GM12875 (cell line): Measurements from ENCODE around the gene ZNF74.
A peak's percentile ranks its signal among the peaks of the same experiment; 100 is the strongest.
"Not testable (repeated sequence)": the region's sequence is repeated elsewhere in the genome, so short reads cannot be mapped to it uniquely, and the experiment has no call there.

Source experiments
- H3K4me3 ChIP-seq: one replicate; pipeline ENCODE4 v1.5.1; 2011; ENCODE audit warnings: low read depth, low read length, control low read depth
- CTCF ChIP-seq: IDR thresholded peaks from 2 replicates; pipeline ENCODE4 v1.5.1; 2011; ENCODE audit warnings: low read depth, mild to moderate bottlenecking, control low read depth, inconsistent platforms, low read length, moderate library complexity, borderline replicate concordance; ENCODE audit not compliant: insufficient read depth

Gene ZNF74

GRCh38 chr22:20450551-20450906 is 56.6 kb downstream of the ZNF74 start:
- no peak overlapping the region for H3K4me3 ChIP-seq
- TF ChIP-seq CTCF = no peak

DNA sequence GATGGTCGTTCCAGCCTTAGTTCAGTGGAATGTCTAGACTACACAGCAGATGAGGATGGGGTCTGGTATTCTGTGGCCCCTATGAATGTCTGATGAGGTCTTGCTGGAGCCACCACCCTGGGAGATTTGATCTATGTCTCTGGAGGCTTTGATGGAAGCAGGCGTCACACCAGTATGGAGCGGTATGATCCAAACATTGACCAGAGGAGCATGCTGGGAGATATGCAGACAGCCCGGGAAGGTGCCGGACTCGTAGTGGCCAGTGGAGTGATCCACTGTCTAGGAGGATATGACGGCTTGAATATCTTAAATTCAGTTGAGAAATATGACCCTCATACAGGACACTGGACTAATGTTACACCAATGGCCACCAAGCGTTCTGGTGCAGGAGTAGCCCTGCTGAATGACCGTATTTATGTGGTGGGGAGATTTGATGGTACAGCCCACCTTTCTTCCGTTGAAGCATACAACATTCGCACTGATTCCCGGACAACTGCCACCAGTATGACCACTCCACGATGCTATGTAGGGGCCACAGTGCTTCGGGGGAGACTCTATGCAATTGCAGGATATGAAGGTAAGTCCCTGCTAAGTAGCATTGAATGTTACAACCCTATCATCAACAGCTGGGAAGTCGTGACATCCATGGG is 57.3 kb downstream of the ZNF74 start:
- H3K4me3 ChIP-seq = not testable (repeated sequence)

DNA sequence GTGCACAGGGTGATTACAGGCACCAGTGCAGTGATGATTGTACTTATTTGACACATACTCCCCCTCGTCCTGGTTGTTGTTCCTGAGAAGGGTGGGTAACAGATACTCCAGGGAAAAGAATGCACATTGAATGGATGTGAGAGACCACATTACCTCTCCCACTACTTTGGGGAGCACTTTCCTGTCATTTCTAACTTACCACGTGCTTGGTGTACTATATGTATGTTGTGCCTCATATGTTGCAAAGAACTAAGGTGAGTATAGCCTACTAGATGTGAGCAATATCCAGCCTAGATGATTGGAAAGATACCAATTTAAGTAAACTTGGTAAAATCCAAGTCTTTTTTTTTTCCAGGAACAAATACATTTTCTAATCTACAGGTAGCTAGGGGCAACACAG is 58.0 kb downstream of the ZNF74 start:
- no peak overlapping the region for H3K4me3 ChIP-seq
- TF ChIP-seq CTCF = no peak

DNA sequence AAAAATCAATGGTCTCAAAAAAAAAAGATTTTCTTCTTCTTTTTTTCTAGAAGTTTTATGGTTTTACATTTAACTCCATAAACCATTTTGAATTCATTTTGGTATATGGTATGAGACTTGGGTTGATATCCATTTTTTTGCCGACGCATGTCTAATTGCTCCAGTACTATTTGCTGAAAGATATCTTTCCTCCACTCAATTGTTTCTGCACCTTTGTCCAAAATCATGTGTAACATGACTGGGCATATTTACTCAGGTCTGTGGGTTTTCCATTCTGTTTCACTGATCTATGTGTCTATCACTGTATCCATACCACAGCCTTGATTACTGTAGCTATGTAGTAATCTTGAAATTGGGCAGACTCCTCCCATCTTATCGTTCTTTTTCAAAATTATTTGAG is 59.3 kb downstream of the ZNF74 start:
- H3K4me3 ChIP-seq = no peak overlapping the region
- TF ChIP-seq CTCF = no peak

GRCh38 chr22:20455709-20456063 is 61.7 kb downstream of the ZNF74 start:
- no peak for TF ChIP-seq CTCF

DNA sequence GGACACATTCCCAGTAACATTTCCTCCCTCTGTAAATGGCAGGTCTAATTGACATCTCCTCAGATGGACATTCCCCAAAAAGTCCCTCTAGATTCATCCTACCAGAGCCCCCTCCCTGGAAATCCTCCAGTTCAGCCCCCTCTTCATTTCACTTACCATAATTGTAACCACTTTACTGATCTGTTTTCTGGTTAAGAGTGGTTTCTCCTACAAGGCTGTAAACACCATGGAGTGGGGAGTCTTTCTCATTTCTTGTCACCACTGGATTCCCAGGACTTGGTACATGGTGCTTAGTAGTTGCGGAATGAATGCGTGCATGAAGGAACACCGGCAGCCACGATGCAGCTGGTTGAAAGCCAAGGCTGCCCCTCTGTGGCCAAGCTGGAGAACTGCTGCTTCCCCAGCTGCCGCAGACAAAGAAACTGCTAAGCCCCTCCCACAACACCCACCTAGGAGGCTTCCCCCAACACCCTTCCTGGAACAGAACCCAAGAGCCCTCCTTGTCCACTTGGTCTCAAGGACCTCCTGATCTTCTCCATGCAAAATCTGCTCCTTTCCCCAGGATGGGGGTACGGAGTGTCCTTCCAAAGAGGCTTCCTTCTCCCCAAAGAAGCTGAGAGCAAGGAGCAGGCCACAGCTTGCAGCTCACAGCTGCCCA is 62.2 kb downstream of the ZNF74 start:
- no peak overlapping the region for H3K4me3 ChIP-seq
- peak; percentile 92 for TF ChIP-seq CTCF

More at GRCh38 chr22:20455709-20456063, 61.7 kb downstream of the ZNF74 start:
- no peak overlapping the region for H3K4me3 ChIP-seq

DNA sequence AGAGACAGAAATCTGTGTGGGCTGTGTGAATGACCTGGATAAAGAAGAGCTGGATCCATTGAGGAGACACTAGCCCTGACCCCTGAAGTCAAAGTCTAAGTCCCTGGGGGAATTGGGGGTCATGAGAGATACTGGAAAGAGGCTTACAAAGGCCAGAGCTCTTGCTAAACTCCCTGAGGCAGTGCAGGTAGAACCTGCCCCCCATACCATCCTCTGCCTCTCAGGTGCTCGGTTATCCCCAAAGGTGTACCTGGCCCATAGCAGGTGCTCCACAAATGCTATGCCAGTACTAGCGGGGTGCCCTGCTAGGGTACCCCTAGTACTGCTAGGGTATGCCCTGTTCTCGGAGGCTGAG is 62.7 kb downstream of the ZNF74 start:
- no peak for TF ChIP-seq CTCF
- no peak overlapping the region for H3K4me3 ChIP-seq
